HL-60 (cell line): ENCODE measurements around the gene SLCO2A1.

Experiments used
- DNase-seq, 2 experiments: peaks; one replicate each; pipeline ENCODE4 v3.0.0-alpha.2; 2010 to 2020; ENCODE audit warnings: low read depth in 1 of 2, low spot score in 1 of 2
- H3K27ac ChIP-seq: fragments of 250-450 bp; sonication (Bioruptor Pico); replicated peaks from 2 replicates; pipeline ENCODE4 v1.5.1; 2020; ENCODE audit warnings: mild to moderate bottlenecking, moderate library complexity
- H3K27me3 ChIP-seq: fragments of 250-450 bp; sonication (Bioruptor Pico); 2 replicates; pipeline ENCODE4 v1.5.1; 2021; ENCODE audit warnings: mild to moderate bottlenecking, moderate library complexity; ENCODE audit not compliant: insufficient read depth, poor library complexity, severe bottlenecking
- H3K4me3 ChIP-seq: replicated peaks from 2 replicates; pipeline ENCODE4 v1.5.1; 2011; ENCODE audit warnings: mild to moderate bottlenecking, control low read depth, low read length; ENCODE audit not compliant: insufficient read depth
- GABPA ChIP-seq: IDR thresholded peaks from 2 replicates; pipeline ENCODE4 v1.6.1; 2012; ENCODE audit warnings: low read depth
- POLR2AphosphoS5 ChIP-seq: IDR thresholded peaks from 2 replicates; pipeline ENCODE4 v1.6.1; 2012; ENCODE audit warnings: low read depth
- SPI1 ChIP-seq: IDR thresholded peaks from 2 replicates; pipeline ENCODE4 v1.6.1; 2012; ENCODE audit warnings: low read depth, mild to moderate bottlenecking, borderline replicate concordance
- TF ChIP-seq, protein P1 (sequence below): IDR thresholded peaks from one replicate; pipeline ENCODE4 v1.5.1; 2011; ENCODE audit warnings: low read length, control low read depth, inconsistent platforms; ENCODE audit not compliant: insufficient read depth
- TF ChIP-seq, protein P2 (sequence below): IDR thresholded peaks from 2 replicates; pipeline ENCODE4 v1.6.1; 2012; ENCODE audit warnings: low read depth; ENCODE audit not compliant: insufficient replicate concordance

The SLCO2A1 gene

DNA sequence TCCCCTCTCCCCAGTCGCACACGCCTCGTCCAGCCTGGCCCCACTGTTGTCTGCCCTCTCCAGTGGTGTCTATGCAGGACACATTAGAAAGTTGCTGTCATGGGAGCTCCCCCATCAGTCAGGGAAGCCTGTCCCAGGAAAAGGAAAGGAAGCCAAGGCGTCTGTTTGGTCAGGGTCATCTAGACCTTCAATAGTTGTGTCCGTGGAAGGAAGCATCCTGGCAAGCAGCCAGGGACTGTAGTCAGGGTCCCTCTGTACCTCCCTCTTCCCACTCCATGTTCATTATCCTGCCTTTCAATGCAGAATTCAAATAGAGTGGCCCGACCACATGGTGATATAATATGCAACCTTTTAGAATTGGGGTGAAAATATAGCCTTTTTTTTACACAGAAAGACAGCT is 73.4 kb downstream of the SLCO2A1 start:
- Histone ChIP-seq H3K4me3 (no peak overlapping the region), H3K27ac (no peak overlapping the region)

DNA sequence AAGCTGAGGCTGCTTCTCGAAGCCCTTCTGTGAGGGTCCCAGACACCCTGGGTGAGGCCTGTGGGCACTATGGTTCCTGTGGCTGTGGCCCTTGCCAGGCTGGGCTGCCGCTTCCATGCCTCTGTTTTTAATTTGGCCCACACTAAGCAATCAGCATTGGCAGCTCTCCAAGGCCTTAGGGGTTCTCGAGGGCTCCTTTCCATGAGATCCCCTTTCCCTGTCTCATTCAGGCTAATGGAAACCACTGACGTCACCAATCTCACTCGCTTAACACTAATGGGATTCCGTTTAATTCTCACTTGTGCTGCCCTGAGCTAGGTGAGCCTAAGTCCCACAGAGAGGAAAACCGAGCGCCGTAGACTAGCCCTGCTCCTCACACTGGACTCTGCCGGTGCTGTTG is 73.8 kb downstream of the SLCO2A1 start:
- Histone ChIP-seq H3K27me3 (no peaks in the 10 kb centered on the region), H3K27ac (no peak overlapping the region), H3K4me3 (no peak overlapping the region)
- DNase-seq = no peak
- TF ChIP-seq POLR2AphosphoS5 (no peak), GABPA (no peak), SPI1 (no peak)
- TF ChIP-seq, protein P1, sequence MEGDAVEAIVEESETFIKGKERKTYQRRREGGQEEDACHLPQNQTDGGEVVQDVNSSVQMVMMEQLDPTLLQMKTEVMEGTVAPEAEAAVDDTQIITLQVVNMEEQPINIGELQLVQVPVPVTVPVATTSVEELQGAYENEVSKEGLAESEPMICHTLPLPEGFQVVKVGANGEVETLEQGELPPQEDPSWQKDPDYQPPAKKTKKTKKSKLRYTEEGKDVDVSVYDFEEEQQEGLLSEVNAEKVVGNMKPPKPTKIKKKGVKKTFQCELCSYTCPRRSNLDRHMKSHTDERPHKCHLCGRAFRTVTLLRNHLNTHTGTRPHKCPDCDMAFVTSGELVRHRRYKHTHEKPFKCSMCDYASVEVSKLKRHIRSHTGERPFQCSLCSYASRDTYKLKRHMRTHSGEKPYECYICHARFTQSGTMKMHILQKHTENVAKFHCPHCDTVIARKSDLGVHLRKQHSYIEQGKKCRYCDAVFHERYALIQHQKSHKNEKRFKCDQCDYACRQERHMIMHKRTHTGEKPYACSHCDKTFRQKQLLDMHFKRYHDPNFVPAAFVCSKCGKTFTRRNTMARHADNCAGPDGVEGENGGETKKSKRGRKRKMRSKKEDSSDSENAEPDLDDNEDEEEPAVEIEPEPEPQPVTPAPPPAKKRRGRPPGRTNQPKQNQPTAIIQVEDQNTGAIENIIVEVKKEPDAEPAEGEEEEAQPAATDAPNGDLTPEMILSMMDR = no peak
- TF ChIP-seq, protein P2, sequence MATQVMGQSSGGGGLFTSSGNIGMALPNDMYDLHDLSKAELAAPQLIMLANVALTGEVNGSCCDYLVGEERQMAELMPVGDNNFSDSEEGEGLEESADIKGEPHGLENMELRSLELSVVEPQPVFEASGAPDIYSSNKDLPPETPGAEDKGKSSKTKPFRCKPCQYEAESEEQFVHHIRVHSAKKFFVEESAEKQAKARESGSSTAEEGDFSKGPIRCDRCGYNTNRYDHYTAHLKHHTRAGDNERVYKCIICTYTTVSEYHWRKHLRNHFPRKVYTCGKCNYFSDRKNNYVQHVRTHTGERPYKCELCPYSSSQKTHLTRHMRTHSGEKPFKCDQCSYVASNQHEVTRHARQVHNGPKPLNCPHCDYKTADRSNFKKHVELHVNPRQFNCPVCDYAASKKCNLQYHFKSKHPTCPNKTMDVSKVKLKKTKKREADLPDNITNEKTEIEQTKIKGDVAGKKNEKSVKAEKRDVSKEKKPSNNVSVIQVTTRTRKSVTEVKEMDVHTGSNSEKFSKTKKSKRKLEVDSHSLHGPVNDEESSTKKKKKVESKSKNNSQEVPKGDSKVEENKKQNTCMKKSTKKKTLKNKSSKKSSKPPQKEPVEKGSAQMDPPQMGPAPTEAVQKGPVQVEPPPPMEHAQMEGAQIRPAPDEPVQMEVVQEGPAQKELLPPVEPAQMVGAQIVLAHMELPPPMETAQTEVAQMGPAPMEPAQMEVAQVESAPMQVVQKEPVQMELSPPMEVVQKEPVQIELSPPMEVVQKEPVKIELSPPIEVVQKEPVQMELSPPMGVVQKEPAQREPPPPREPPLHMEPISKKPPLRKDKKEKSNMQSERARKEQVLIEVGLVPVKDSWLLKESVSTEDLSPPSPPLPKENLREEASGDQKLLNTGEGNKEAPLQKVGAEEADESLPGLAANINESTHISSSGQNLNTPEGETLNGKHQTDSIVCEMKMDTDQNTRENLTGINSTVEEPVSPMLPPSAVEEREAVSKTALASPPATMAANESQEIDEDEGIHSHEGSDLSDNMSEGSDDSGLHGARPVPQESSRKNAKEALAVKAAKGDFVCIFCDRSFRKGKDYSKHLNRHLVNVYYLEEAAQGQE = no peak

More for the DNA sequence above, 73.4 kb downstream of the SLCO2A1 start:
- no peak for DNase-seq
- H3K27me3 ChIP-seq = no peaks in the 10 kb centered on the region
- TF ChIP-seq POLR2AphosphoS5 = no peak
- TF ChIP-seq SPI1 = no peak
- TF ChIP-seq, protein P1 = no peak
- TF ChIP-seq GABPA = no peak

DNA sequence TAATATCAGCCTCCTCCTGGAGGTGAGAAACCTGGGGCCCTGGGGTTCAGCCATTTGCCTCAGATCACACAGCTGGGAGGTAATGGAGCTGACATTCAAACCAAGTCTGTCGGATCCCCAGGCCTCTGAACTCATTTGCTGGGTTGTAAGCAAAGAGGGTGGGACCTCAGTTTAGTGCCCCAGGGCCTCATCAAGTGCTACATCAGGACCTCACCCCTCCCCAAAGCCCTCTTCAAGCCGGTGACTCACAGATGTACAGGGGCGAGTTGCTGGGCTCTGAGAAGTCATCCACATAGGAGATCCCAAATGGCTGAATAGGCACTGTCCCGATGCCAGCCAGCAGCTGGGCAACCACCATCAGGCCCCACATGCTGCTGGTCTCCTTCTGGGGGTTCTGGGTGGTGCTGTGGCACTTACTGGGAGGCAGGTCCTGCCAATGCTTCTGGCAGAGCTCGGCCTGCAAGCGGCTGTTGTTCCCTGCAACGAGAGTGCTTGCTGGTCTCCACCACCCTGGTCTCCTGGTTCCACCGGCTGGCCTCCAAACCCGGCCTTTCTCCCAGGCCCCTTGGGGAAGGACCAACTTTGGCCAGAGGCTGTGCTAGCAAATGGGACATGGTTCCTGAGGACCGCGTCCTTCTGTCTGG is 74.9 kb downstream of the SLCO2A1 start:
- no peaks in the 10 kb centered on the region for H3K27me3 ChIP-seq
- no peak overlapping the region for H3K4me3 ChIP-seq
- H3K27ac ChIP-seq = no peak overlapping the region
- no peak for DNase-seq
- TF ChIP-seq, protein P2 = no peak
- TF ChIP-seq, protein P1 = no peak
- TF ChIP-seq SPI1 (no peak), POLR2AphosphoS5 (no peak), GABPA (no peak)

DNA sequence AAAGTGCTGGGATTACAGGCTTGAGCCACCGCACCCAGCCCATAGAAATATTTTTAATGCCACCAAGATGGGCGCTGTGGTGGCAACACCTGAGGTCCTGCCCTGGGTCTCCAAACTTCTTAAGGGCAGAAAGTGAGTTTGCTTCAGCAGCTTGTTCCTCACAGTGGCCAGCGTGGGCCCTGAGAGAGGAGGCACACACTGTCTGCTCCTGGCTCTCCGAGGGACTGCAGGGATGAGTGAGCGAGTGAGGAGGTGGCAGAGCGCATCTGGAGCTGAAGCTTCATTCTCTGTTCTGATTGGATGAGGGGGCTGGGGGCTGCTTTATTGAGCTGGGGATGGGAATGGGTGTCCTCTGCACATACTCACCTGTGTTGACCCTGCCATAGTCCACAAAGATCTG is 76.4 kb downstream of the SLCO2A1 start:
- Histone ChIP-seq H3K27me3 (no peaks in the 10 kb centered on the region), H3K4me3 (no peak overlapping the region), H3K27ac (no peak overlapping the region)
- no peak for DNase-seq
- TF ChIP-seq, protein P2 = no peak
- TF ChIP-seq POLR2AphosphoS5 (no peak), GABPA (no peak), SPI1 (no peak)
- TF ChIP-seq, protein P1 = no peak
